Upper lobe of left lung (tissue), 4 donors: ENCODE data around the gene ABCB6.

ENCODE experiments used
- POLR2A ChIP-seq, 4 donors: fragments of 450-650 bp; IDR thresholded peaks; one replicate each; pipeline ENCODE4 v1.5.1; 2016 to 2017; ENCODE audit warnings: antibody characterized with exemption in 4 of 4, mild to moderate bottlenecking in 2 of 4
- POLR2AphosphoS5 ChIP-seq, 2 donors: sonication (generic); formaldehyde crosslinking; IDR thresholded peaks; one replicate each; pipeline ENCODE4 v1.5.1; 2017; ENCODE audit warnings: antibody characterized with exemption in 2 of 2
- TF ChIP-seq, protein P1 (sequence below), 6 experiments: fragments of 450-650 bp in 4 of 6; fragments of 200-600 bp in 2 of 6; sonication (generic) in 2 of 6; IDR thresholded peaks; one replicate each; pipeline ENCODE4 v1.5.1; 2016 to 2019; ENCODE audit warnings: antibody characterized with exemption in 6 of 6

DNA sequence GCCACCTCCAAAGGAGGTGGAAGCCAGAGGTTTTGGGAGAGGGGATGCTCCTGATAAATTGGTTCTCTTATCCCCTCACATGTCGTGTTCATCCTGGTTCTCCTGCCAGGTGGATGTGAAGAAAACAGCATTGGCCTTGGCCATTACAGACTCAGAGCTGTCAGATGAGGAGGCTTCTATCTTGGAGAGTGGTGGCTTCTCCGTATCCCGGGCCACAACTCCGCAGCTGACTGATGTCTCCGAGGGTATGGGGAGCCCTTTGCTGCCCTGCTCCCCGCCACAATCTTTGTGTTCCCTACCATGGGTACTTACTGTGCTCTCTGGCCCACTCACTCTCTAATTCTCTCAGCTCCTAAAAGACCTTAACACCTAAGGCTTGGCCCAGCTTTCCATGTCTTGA is 37.2 kb downstream of the ABCB6 start:
- TF ChIP-seq, protein P1, sequence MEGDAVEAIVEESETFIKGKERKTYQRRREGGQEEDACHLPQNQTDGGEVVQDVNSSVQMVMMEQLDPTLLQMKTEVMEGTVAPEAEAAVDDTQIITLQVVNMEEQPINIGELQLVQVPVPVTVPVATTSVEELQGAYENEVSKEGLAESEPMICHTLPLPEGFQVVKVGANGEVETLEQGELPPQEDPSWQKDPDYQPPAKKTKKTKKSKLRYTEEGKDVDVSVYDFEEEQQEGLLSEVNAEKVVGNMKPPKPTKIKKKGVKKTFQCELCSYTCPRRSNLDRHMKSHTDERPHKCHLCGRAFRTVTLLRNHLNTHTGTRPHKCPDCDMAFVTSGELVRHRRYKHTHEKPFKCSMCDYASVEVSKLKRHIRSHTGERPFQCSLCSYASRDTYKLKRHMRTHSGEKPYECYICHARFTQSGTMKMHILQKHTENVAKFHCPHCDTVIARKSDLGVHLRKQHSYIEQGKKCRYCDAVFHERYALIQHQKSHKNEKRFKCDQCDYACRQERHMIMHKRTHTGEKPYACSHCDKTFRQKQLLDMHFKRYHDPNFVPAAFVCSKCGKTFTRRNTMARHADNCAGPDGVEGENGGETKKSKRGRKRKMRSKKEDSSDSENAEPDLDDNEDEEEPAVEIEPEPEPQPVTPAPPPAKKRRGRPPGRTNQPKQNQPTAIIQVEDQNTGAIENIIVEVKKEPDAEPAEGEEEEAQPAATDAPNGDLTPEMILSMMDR (IDR thresholded peaks at IDR 0.05), result no peak
- TF ChIP-seq POLR2A (IDR thresholded peaks at IDR 0.05) (no peak), POLR2AphosphoS5 (IDR thresholded peaks at IDR 0.05) (no peak)
